Aorta (tissue), 5 donors: ENCODE measurements around the gene NCKAP5L. TPM values are rescaled to one million over a fixed set of nuclear protein-coding genes. Genes with fewer than 3 reads are reported as not detected.
A peak's percentile ranks its signal among the peaks of the same experiment; 100 is the strongest.
"Not testable (repeated sequence)": the region's sequence is repeated elsewhere in the genome, so short reads cannot be mapped to it uniquely, and the experiment has no call there.

ENCODE experiments used
- ATAC-seq: fragments of 200-7000 bp; cut with Tn5 transposase; one replicate; pipeline ENCODE4 v1.9.1; 2022; ENCODE audit warnings: moderate library complexity; ENCODE audit not compliant: low FRiP score
- DNase-seq, 2 donors: peaks; one replicate each; pipeline ENCODE4 v3.0.0-alpha.2; 2020
- H3K27ac ChIP-seq, 2 donors: one replicate each; pipeline ENCODE4 v1.5.1; 2013; ENCODE audit warnings: low read length in 2 of 2, mild to moderate bottlenecking in 2 of 2, moderate library complexity in 2 of 2, control low read depth in 1 of 2, inconsistent platforms in 1 of 2, low read depth in 1 of 2
- H3K27me3 ChIP-seq, 2 donors: one replicate each; pipeline ENCODE4 v1.6.1; 2013; ENCODE audit warnings: control low read depth in 1 of 2, low read length in 1 of 2, mild to moderate bottlenecking in 1 of 2, moderate library complexity in 1 of 2; ENCODE audit not compliant: insufficient read depth in 2 of 2, control insufficient read depth in 1 of 2
- H3K36me3 ChIP-seq, 2 donors: one replicate each; pipeline ENCODE4 v1.6.1; 2013; ENCODE audit warnings: control low read depth in 1 of 2, low read length in 1 of 2, mild to moderate bottlenecking in 1 of 2; ENCODE audit not compliant: insufficient read depth in 2 of 2, control insufficient read depth in 1 of 2
- H3K4me1 ChIP-seq, 2 donors: one replicate each; pipeline ENCODE4 v1.6.1; 2013; ENCODE audit warnings: low read length in 2 of 2, control low read depth in 1 of 2, mild to moderate bottlenecking in 1 of 2, moderate library complexity in 1 of 2; ENCODE audit not compliant: insufficient read depth in 2 of 2, control insufficient read depth in 1 of 2
- H3K4me3 ChIP-seq, 2 donors: one replicate each; pipeline ENCODE4 v1.5.1; 2013; ENCODE audit warnings: low read length in 2 of 2, control low read depth in 1 of 2, mild to moderate bottlenecking in 1 of 2
- H3K9me3 ChIP-seq: one replicate; pipeline ENCODE4 v1.6.1; 2013; ENCODE audit warnings: mild to moderate bottlenecking, low read length; ENCODE audit not compliant: control insufficient read depth
- WGBS, 2 donors: extraction: QIAGEN DNeasy Blood & Tissue Kit; methylation state at CpG; one replicate each; pipeline ENCODE4 v1.1.7; 2013; 5-methylcytosine and 5-hydroxymethylcytosine counted together
- intact Hi-C, 2 donors: fragments of 100-400 bp; cut with DNase I; formaldehyde crosslinking; loops; one replicate each; pipeline versions ENCODE4 v1.14.2 to v1.15.0; 2022
- polyA plus RNA-seq, 2 donors: library from polyadenylated mRNA; stranded (reverse); fragments of 200-250 nt; gene quantifications; one replicate each; pipeline ENCODE4 v1.2.3, GENCODE V29; 2013
- total RNA-seq, 2 donors: library from RNA; stranded (reverse); fragmentation: NEBNext Ultra II Directional; extraction: Animal tissue kit (Norgen Biotek cat#: 25700); gene quantifications; one replicate each; pipeline ENCODE4 v1.2.1, GENCODE V29; 2021
- donor health status: healthy with polysubstance abuse.
- donor health status: Bipolar disorder and iron deficiency.
- donor health status: DM: no; HTN: no; CAD: no.
- donor health status: DM: no; HTN: no; CAD: no.
- donor health status: DM: yes; HTN: yes; CAD: no.

Gene NCKAP5L
- total and polyA plus RNA-seq, 4 donors, result 3.5 to 38.7 (median 18.5) TPM

DNA sequence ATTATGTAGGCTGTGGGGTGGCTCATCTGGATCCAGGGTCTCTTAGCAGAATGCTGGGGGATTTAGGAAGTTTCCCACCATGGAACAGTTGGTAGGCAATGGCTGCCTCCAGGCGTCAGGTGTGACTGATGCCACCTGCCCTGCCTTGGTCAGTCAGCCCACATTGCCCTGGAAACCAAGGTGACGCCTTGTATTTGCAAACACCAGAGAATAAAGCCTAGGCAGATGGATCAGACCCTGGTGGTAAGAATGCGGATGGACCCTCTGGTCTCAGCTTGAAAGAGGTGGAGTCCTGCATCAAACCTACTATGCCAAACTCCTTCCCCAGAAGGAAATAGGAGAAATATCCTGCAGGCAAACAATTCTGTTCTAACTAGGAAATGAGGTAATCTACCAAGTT, 38.2 kb downstream of the NCKAP5L start:
- WGBS, 2 donors, result 76 to 78% methylated on average over 3 of the region's 3 CpGs
- Histone ChIP-seq H3K4me1 (no peaks in the 10 kb centered on the region), H3K36me3 (no peaks in the 10 kb centered on the region), H3K9me3 (no peaks in the 10 kb centered on the region), H3K27ac (no peak overlapping the region), H3K27me3 (no peaks in the 10 kb centered on the region), H3K4me3 (no peak overlapping the region)
- ATAC-seq, result no peak
- DNase-seq, result no peak
- intact Hi-C loops, result no loop called here

DNA sequence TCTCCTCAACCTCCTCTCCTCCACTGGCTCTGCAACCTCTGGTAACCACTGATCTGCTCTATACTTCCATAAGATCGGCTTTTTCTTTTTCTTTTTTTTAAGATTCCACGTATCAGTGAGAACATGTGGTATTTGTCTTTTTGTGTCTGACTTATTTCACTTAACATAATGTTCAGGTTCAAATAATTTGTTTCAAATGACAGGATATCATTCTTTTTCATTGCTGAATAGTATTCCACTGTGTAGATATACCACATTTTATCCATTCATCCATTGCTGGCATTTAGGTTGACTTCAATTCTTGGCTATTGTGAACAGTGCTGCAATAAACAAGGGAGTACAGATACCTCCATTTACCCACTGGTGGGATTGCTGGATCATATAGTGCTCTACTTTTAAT, 40.5 kb downstream of the NCKAP5L start:
- ATAC-seq, result no peak
- intact Hi-C loops, result no loop called here
- Histone ChIP-seq H3K27ac (no peak overlapping the region), H3K4me3 (no peak overlapping the region), H3K36me3 (no peaks in the 10 kb centered on the region), H3K27me3 (no peaks in the 10 kb centered on the region), H3K9me3 (no peaks in the 10 kb centered on the region), H3K4me1 (no peaks in the 10 kb centered on the region)
- DNase-seq, result no peak
- WGBS, 2 donors, result 95 to 97% methylated on average over 2 of the region's 2 CpGs

DNA sequence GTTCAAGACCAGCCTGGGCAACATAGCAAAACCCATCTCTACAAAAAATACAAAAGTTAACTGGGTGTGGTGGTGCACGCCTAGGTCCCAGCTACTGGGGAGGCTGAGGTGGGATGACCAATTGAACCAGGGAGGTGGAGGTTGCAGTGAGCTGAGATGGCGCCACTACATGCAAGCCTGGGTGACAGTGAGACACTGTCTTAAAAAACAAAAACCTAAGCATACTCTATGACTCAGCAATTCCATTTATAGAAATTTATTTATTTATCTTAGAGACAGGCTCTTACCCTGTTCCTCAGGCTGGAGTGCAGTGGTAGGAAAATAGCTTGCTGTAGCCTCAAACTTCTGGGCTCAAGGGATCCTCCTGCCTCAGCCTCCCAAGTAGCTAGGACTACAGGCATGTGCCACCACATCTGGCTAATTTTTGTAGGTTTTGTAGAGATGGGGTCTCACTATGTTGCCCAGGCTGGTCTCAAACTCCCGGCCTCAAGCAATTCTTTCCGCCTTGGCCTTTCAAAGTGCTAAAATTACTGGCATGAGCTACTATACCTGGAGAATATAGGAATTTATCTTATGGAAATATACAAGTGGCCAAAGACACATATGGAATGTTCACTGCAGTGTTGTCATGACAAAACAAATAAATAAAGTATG, 43.3 kb downstream of the NCKAP5L start:
- intact Hi-C loops, result no loop called here
- Histone ChIP-seq H3K36me3 (no peaks in the 10 kb centered on the region), H3K4me1 (no peaks in the 10 kb centered on the region), H3K27me3 (no peaks in the 10 kb centered on the region), H3K9me3 (no peaks in the 10 kb centered on the region), H3K27ac (no peak overlapping the region), H3K4me3 (no peak overlapping the region)
- DNase-seq (no peak), ATAC-seq (no peak)
- whole genome bisulfite sequencing, 2 donors, result 77 to 87% methylated on average over 4 of the region's 4 CpGs

DNA sequence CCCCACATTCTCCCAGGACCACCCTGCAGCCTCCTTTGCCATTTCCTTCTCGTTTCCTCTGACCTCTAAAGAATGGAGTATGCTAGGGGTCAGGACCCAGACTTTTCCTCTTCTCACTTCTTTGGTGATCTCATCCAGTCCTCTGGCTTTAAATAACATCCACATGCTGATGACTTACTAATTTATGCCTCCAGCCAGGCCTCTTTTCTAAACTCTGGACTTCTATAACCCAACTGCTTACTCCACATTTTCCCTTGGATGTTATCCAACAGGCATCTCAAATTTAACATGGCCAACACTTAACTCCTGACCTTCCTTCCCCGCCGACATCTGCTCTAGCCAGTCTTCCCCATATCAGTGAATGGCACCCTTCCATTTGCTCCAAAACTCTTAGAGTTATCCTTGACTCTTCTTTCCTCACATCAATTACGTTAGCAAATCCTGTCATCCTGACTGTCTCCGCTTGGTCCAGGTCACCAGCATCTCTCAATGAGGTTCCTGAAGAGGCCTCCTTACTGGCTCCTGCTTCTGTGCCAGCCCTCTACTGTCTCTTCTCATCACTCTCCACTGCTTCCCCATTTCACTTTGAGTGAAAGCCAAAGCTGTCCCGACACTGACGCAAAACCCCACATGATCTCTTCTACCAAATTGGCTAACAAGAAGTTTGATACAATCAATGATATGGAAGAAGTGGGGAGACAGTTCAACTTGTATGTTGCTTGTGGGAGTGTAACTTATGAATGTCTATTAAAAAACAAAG, 44.1 kb downstream of the NCKAP5L start:
- DNase-seq (no peak), ATAC-seq (peak; percentile 75)
- H3K27me3 ChIP-seq, result no peaks in the 10 kb centered on the region
- H3K4me3 ChIP-seq, result no peak overlapping the region
- H3K36me3 ChIP-seq, result no peaks in the 10 kb centered on the region
- WGBS, 2 donors, result 35% methylated on average over 7 of the region's 7 CpGs
- no peaks in the 10 kb centered on the region for H3K9me3 ChIP-seq
- no peak overlapping the region for H3K27ac ChIP-seq
- intact Hi-C loops, result no loop called here
- H3K4me1 ChIP-seq, result no peaks in the 10 kb centered on the region

DNA sequence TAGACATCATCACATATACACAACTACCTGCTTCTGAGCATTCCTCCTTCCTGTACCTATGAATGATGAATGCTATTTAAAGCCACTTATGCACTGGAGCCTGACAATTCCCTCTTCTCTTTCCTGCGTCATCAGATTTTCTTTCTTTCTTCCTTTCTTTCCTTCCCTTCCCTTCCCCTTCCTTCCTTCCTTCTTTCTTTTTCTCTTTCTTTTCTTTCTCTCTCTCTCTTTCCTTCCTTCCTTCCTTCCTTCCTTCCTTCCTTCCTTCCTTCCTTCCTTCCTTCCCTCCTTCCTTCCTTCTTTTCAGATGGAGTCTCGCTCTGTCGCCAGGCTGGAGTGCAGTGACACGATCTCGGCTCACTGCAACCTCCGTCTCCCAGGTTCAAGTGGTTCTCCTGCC, 47.3 kb downstream of the NCKAP5L start:
- DNase-seq, intact Hi-C loops, H3K9me3 ChIP-seq, H3K4me1 ChIP-seq, H3K36me3 ChIP-seq, H3K4me3 ChIP-seq, H3K27ac ChIP-seq, ATAC-seq, H3K27me3 ChIP-seq: not testable (repeated sequence)
- WGBS, 2 donors, result 91 to 95% methylated on average over 6 of the region's 6 CpGs

DNA sequence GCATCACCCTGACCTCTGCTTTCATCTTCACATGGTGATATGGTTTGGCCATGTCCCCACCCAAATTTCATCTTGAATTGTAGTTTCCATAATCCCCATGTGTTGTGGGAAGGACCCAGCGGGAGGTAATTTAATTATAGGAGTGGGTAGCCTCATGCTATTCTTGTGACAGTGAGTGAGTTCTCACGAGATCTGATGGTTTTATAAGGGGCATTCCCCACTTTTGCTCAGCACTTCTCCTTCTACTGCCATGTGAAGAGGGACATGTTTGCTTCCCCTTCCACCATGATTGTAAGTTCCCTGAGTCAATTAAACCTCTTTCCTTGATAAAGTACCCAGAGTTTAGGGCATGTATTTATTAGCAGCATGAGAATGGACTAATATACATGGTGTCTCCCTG, 48.6 kb downstream of the NCKAP5L start:
- H3K27me3 ChIP-seq, result no peaks in the 10 kb centered on the region
- no peak overlapping the region for H3K4me3 ChIP-seq
- ATAC-seq, result no peak
- DNase-seq, result no peak
- H3K36me3 ChIP-seq, result no peaks in the 10 kb centered on the region
- intact Hi-C loops, result loop anchor here in 1 of 2 donors (10.0 kb wide), 1 partner anchor 275 kb away; the partner anchor contains the start of gene ASIC1
- H3K4me1 ChIP-seq, result no peaks in the 10 kb centered on the region
- WGBS, 2 donors, result 69 to 77% methylated on average over 2 of the region's 2 CpGs
- H3K27ac ChIP-seq, result no peak overlapping the region
- no peaks in the 10 kb centered on the region for H3K9me3 ChIP-seq

DNA sequence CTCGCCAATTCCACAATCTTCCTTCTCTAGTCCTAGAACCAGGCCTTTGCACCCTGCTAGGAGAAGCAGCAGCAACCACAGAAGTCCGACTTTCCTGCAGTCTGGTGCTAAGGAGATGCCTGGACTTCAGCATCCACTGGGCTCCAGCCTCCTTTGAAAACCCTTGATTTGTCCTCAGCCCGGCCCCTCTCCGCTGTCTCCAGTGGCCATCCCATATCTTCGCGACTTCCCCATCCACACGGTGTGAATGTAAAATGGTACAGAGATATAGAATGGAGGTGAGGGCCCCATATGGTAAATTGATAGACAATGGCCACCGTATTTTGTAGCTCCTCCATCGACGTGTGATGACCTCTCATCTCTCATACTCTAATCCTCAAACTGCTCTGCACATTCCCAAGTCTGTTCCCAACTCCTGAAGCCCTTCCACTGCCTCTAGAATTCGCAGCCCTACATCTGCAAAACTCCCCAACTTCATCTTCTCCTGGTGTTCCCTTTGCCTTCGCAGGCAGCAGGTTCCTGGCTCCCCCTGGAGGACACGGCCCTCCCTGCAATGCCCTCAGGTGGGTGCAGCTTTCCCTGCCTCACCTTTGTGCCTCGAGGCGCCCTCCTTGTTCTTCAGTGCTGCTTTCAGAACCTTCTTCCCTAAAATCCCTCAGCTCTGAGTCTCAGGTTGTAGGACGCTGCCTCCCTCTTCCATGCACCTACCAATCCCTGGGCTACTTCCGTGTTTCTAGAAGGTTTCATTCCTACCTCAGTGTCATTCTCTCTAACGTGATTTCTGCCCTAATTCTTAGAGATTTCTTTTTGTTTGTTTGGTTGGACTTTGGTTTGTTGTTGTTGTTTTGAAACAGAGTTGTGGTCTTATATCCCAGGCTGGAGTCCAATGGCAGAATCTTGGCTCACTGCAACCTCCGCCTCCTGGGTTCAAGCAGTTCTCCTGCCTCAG, 50.1 kb downstream of the NCKAP5L start:
- 46 to 51% methylated on average over 19 of the region's 19 CpGs for WGBS, 2 donors
- ATAC-seq, result no peak
- no peak overlapping the region for H3K27ac ChIP-seq

DNA sequence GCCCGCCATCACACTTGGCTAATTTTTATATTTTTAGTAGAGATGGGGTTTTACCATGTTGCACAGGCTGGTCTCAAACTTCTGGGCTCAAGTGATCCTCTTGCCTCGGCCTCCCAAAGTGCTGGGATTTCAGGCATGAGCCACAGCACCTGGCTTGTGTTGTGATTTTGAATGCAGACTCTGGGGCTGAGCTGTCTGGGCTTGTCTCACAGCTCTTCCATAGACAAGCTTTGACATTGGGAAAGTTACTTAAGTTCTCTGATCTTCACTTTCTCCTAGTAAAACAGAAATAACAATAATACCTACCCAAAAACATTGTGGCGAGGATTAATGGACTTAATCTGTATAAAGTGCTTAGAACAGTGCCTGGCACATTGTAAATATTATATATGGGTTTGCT, 50.9 kb downstream of the NCKAP5L start:
- intact Hi-C loops, result loop anchor here in 1 of 2 donors (2.0 to 10.0 kb wide), 2 partner anchors 61 to 277 kb away; partner anchors contain the start of gene ASIC1
- no peaks in the 10 kb centered on the region for H3K9me3 ChIP-seq
- no peak overlapping the region for H3K4me3 ChIP-seq
- no peaks in the 10 kb centered on the region for H3K36me3 ChIP-seq
- H3K27me3 ChIP-seq, result no peaks in the 10 kb centered on the region
- no peaks in the 10 kb centered on the region for H3K4me1 ChIP-seq
- H3K27ac ChIP-seq, result no peak overlapping the region
- DNase-seq, result no peak
- ATAC-seq, result no peak
- 93% methylated on average over 3 of the region's 3 CpGs for WGBS, 2 donors

More for the DNA sequence above, 50.1 kb downstream of the NCKAP5L start:
- intact Hi-C loops, result loop anchor here in 1 of 2 donors (2.0 to 10.0 kb wide), 2 partner anchors 61 to 277 kb away; partner anchors contain the start of gene ASIC1
- no peaks in the 10 kb centered on the region for H3K27me3 ChIP-seq
- no peak for DNase-seq
- no peaks in the 10 kb centered on the region for H3K36me3 ChIP-seq
- no peak overlapping the region for H3K4me3 ChIP-seq
- no peaks in the 10 kb centered on the region for H3K4me1 ChIP-seq
- no peaks in the 10 kb centered on the region for H3K9me3 ChIP-seq
